ENCODE measurements around the gene VPREB3.

The VPREB3 gene

GRCh38 chr22:23720855-23721254 is 33.4 kb downstream of the VPREB3 start:
- H3K27ac ChIP-seq (ENCODE audit: low read depth, low read length) = no peak overlapping the region
- no peak overlapping the region for H2AFZ ChIP-seq (ENCODE audit: insufficient read depth, low read length, poor library complexity)
- H2BK120ac ChIP-seq (ENCODE audit: insufficient read depth, low read length, poor library complexity) = no peak overlapping the region
- H3K79me1 ChIP-seq (ENCODE audit: low read length) = peaks cover 8% of the 10 kb centered on the region
- H3K4ac ChIP-seq (ENCODE audit: low read depth, low read length) = no peak overlapping the region
- H2AK5ac ChIP-seq (ENCODE audit: low read length) = no peak overlapping the region
- no peak for DNase-seq
- H3K27me3 ChIP-seq (ENCODE audit: insufficient read depth, low read length) = no peaks in the 10 kb centered on the region
- no peak overlapping the region for H2BK5ac ChIP-seq (ENCODE audit: low read depth, low read length, poor library complexity)
- no peak overlapping the region for H4K8ac ChIP-seq (ENCODE audit: low read depth, low read length)
- no peak overlapping the region for H2BK12ac ChIP-seq (ENCODE audit: low read length)
- no peak overlapping the region for H4K91ac ChIP-seq (ENCODE audit: low read depth, low read length)
- no peaks in the 10 kb centered on the region for H3K9me3 ChIP-seq (ENCODE audit: insufficient read depth, low read depth, low read length)
- no CpG with 5 or more reads among the region's 6 CpGs for WGBS (ENCODE audit: extremely low coverage, insufficient coverage, insufficient read length)
- no peak overlapping the region for H3K9ac ChIP-seq (ENCODE audit: low read length)
- peaks cover 4% of the 10 kb centered on the region in 2 experiments for H3K4me1 ChIP-seq (ENCODE audit: control insufficient read depth in 1 of 2, insufficient read depth in 2 of 2, low read length in 2 of 2)
- H4K12ac ChIP-seq (ENCODE audit: low read depth, low read length) = no peak overlapping the region
- peaks cover 6% of the 10 kb centered on the region for H3K79me2 ChIP-seq (ENCODE audit: control insufficient read depth, insufficient read depth, low read length, poor library complexity)
- no peak overlapping the region for H3K18ac ChIP-seq (ENCODE audit: low read length)
- no peak overlapping the region for H3K14ac ChIP-seq (ENCODE audit: low read length)
- no peak overlapping the region for H3K4me3 ChIP-seq (ENCODE audit: low read depth, low read length)
- peaks cover 0 to 1% of the 10 kb centered on the region in 2 experiments for H3K36me3 ChIP-seq (ENCODE audit: control insufficient read depth in 1 of 2, insufficient read depth in 2 of 2, low read length in 2 of 2)
- no peak overlapping the region for H3K4me2 ChIP-seq (ENCODE audit: low read length)
- H3K23ac ChIP-seq (ENCODE audit: low read length) = no peak overlapping the region

GRCh38 chr22:23718371-23719165 is 35.7 kb downstream of the VPREB3 start:
- Histone ChIP-seq H2BK5ac (ENCODE audit: low read depth, low read length, poor library complexity) (no peak overlapping the region), H3K4me1 (ENCODE audit: control insufficient read depth in 1 of 2, insufficient read depth in 2 of 2, low read length in 2 of 2) (peaks cover 4 to 5% of the 10 kb centered on the region in 2 experiments), H3K9ac (ENCODE audit: low read length) (no peak overlapping the region), H4K8ac (ENCODE audit: low read depth, low read length) (no peak overlapping the region), H3K23ac (ENCODE audit: low read length) (no peak overlapping the region), H3K14ac (ENCODE audit: low read length) (no peak overlapping the region), H3K4me2 (ENCODE audit: low read length) (no peak overlapping the region), H3K4me3 (ENCODE audit: low read depth, low read length) (no peak overlapping the region), H2BK12ac (ENCODE audit: low read length) (no peak overlapping the region), H3K18ac (ENCODE audit: low read length) (no peak overlapping the region), H2BK120ac (ENCODE audit: insufficient read depth, low read length, poor library complexity) (no peak overlapping the region), H3K4ac (ENCODE audit: low read depth, low read length) (no peak overlapping the region), H2AK5ac (ENCODE audit: low read length) (no peak overlapping the region), H3K79me1 (ENCODE audit: low read length) (peaks cover 8% of the 10 kb centered on the region), H3K27me3 (ENCODE audit: insufficient read depth, low read length) (no peaks in the 10 kb centered on the region), H4K12ac (ENCODE audit: low read depth, low read length) (no peak overlapping the region), H2AFZ (ENCODE audit: insufficient read depth, low read length, poor library complexity) (no peak overlapping the region), H3K9me3 (ENCODE audit: insufficient read depth, low read depth, low read length) (no peaks in the 10 kb centered on the region), H3K27ac (ENCODE audit: low read depth, low read length) (no peak overlapping the region), H4K91ac (ENCODE audit: low read depth, low read length) (no peak overlapping the region), H3K36me3 (ENCODE audit: control insufficient read depth in 1 of 2, insufficient read depth in 2 of 2, low read length in 2 of 2) (peaks cover 16% of the 10 kb centered on the region in 2 experiments), H3K79me2 (ENCODE audit: control insufficient read depth, insufficient read depth, low read length, poor library complexity) (peaks cover 6% of the 10 kb centered on the region)
- DNase-seq = no peak
- WGBS (ENCODE audit: extremely low coverage, insufficient coverage, insufficient read length) = no CpG with 5 or more reads among the region's 17 CpGs

- H3K36me3 ChIP-seq (ENCODE audit: control insufficient read depth in 1 of 2, insufficient read depth in 2 of 2, low read length in 2 of 2) = peaks cover 21 to 25% of the 10 kb centered on the region in 2 experiments
- H3K4me1 ChIP-seq (ENCODE audit: control insufficient read depth in 1 of 2, insufficient read depth in 2 of 2, low read length in 2 of 2) = peaks cover 4 to 5% of the 10 kb centered on the region in 2 experiments
- no peaks in the 10 kb centered on the region for H3K9me3 ChIP-seq (ENCODE audit: insufficient read depth, low read depth, low read length)
- H2AK5ac ChIP-seq (ENCODE audit: low read length) = peak overlapping the region; percentile 24
- peak; percentile 71 to 84 for DNase-seq
- WGBS (ENCODE audit: extremely low coverage, insufficient coverage, insufficient read length) = no CpG with 5 or more reads among the region's 84 CpGs
- H3K27me3 ChIP-seq (ENCODE audit: insufficient read depth, low read length) = no peaks in the 10 kb centered on the region
- H3K4me3 ChIP-seq (ENCODE audit: low read depth, low read length) = peak overlapping the region; percentile 90
- H2BK5ac ChIP-seq (ENCODE audit: low read depth, low read length, poor library complexity) = no peak overlapping the region
- peak overlapping the region; percentile 92 for H4K8ac ChIP-seq (ENCODE audit: low read depth, low read length)
- peaks cover 6% of the 10 kb centered on the region for H3K79me2 ChIP-seq (ENCODE audit: control insufficient read depth, insufficient read depth, low read length, poor library complexity)
- H3K14ac ChIP-seq (ENCODE audit: low read length) = peak overlapping the region; percentile 40
- peak overlapping the region; percentile 25 for H3K4ac ChIP-seq (ENCODE audit: low read depth, low read length)
- H3K9ac ChIP-seq (ENCODE audit: low read length) = peak overlapping the region; percentile 76
- H2AFZ ChIP-seq (ENCODE audit: insufficient read depth, low read length, poor library complexity) = peak overlapping the region; percentile 64
- no peak overlapping the region for H3K23ac ChIP-seq (ENCODE audit: low read length)
- H2BK120ac ChIP-seq (ENCODE audit: insufficient read depth, low read length, poor library complexity) = peak overlapping the region; percentile 49
- H3K4me2 ChIP-seq (ENCODE audit: low read length) = peak overlapping the region; percentile 70
- H2BK12ac ChIP-seq (ENCODE audit: low read length) = peak overlapping the region; percentile 20
- peak overlapping the region; percentile 82 for H4K91ac ChIP-seq (ENCODE audit: low read depth, low read length)
- peaks cover 8% of the 10 kb centered on the region for H3K79me1 ChIP-seq (ENCODE audit: low read length)
- H3K18ac ChIP-seq (ENCODE audit: low read length) = peak overlapping the region; percentile 20
- no peak overlapping the region for H3K27ac ChIP-seq (ENCODE audit: low read depth, low read length)
- H4K12ac ChIP-seq (ENCODE audit: low read depth, low read length) = peak overlapping the region; percentile 89
Measured at GRCh38 chr22:23716811-23717801, 37.1 kb downstream of the VPREB3 start.

- no peak overlapping the region for H4K8ac ChIP-seq (ENCODE audit: low read depth, low read length)
Measured at GRCh38 chr22:23715806-23716375, 38.3 kb downstream of the VPREB3 start.

More at GRCh38 chr22:23715806-23716375, 38.3 kb downstream of the VPREB3 start:
- no peak overlapping the region for H2AFZ ChIP-seq (ENCODE audit: insufficient read depth, low read length, poor library complexity)
- peak overlapping the region; percentile 0 for H3K4me2 ChIP-seq (ENCODE audit: low read length)
- H3K23ac ChIP-seq (ENCODE audit: low read length) = no peak overlapping the region
- H2BK120ac ChIP-seq (ENCODE audit: insufficient read depth, low read length, poor library complexity) = no peak overlapping the region
- no peak overlapping the region for H2BK5ac ChIP-seq (ENCODE audit: low read depth, low read length, poor library complexity)
- H3K4me3 ChIP-seq (ENCODE audit: low read depth, low read length) = no peak overlapping the region
- H4K91ac ChIP-seq (ENCODE audit: low read depth, low read length) = peak overlapping the region; percentile 28
- peak overlapping the region; percentile 75 for H3K18ac ChIP-seq (ENCODE audit: low read length)
- no peak overlapping the region for H4K12ac ChIP-seq (ENCODE audit: low read depth, low read length)
- H3K4me1 ChIP-seq (ENCODE audit: control insufficient read depth in 1 of 2, insufficient read depth in 2 of 2, low read length in 2 of 2) = peaks cover 4 to 5% of the 10 kb centered on the region in 2 experiments
- no peak overlapping the region for H3K4ac ChIP-seq (ENCODE audit: low read depth, low read length)
- H2BK12ac ChIP-seq (ENCODE audit: low read length) = no peak overlapping the region
- H3K27me3 ChIP-seq (ENCODE audit: insufficient read depth, low read length) = no peaks in the 10 kb centered on the region
- peak overlapping the region; percentile 59 for H2AK5ac ChIP-seq (ENCODE audit: low read length)
- no peak overlapping the region for H3K14ac ChIP-seq (ENCODE audit: low read length)
- H3K9me3 ChIP-seq (ENCODE audit: insufficient read depth, low read depth, low read length) = no peaks in the 10 kb centered on the region
- H3K9ac ChIP-seq (ENCODE audit: low read length) = no peak overlapping the region
- WGBS (ENCODE audit: extremely low coverage, insufficient coverage, insufficient read length) = no CpG with 5 or more reads among the region's 18 CpGs
- H3K36me3 ChIP-seq (ENCODE audit: control insufficient read depth in 1 of 2, insufficient read depth in 2 of 2, low read length in 2 of 2) = peaks cover 22 to 28% of the 10 kb centered on the region in 2 experiments
- DNase-seq = no peak
- H3K79me2 ChIP-seq (ENCODE audit: control insufficient read depth, insufficient read depth, low read length, poor library complexity) = peaks cover 6% of the 10 kb centered on the region
- H3K27ac ChIP-seq (ENCODE audit: low read depth, low read length) = no peak overlapping the region
- peaks cover 8% of the 10 kb centered on the region for H3K79me1 ChIP-seq (ENCODE audit: low read length)
